ENCODE results near the gene PRDM2.

GRCh38 chr1:13748610-13749505, 48.9 kb downstream of the PRDM2 start:
- TF ChIP-seq CTCF (conservative IDR thresholded peaks at IDR 0.05 in 1 of 2, IDR thresholded peaks at IDR 0.05 in 1 of 2; ENCODE audit: low read depth in 1 of 2, low read length in 2 of 2) (no peak), EZH2 (IDR thresholded peaks at IDR 0.05; ENCODE audit: low read length, missing control alignments) (no peak)
